Bronchial epithelial cell (primary cell): ENCODE measurements around the gene SFMBT1. TPM values are rescaled to one million over a fixed set of nuclear protein-coding genes. Genes with fewer than 3 reads are reported as not detected.

ENCODE experiments used
- DNase-seq: peaks from one replicate; pipeline ENCODE4 v3.0.0-alpha.2; 2010; ENCODE audit warnings: low read depth
- FAIRE-seq: peaks from 2 replicates; lab custom pipeline; 2011; peaks lifted over from hg19 to GRCh38; lab: Jason Lieb, UNC
- H3K27me3 ChIP-seq: 2 replicates; pipeline ENCODE4 v1.5.1; 2011; ENCODE audit warnings: low read length; ENCODE audit not compliant: control insufficient read depth, insufficient read depth
- H3K36me3 ChIP-seq: 2 replicates; pipeline ENCODE4 v1.5.1; 2011; ENCODE audit warnings: low read length; ENCODE audit not compliant: control insufficient read depth, insufficient read depth
- H3K4me3 ChIP-seq: 2 replicates; pipeline ENCODE4 v1.5.1; 2011; ENCODE audit warnings: mild to moderate bottlenecking, low read depth, low read length, control low read depth
- CTCF ChIP-seq: IDR thresholded peaks from 2 replicates; pipeline ENCODE4 v1.5.1; 2011; ENCODE audit warnings: mild to moderate bottlenecking, moderate library complexity, low read length, control low read depth, inconsistent platforms; ENCODE audit not compliant: insufficient read depth, severe bottlenecking
- total RNA-seq: library from RNA; depleted of rRNA; stranded (reverse); fragments of >200 nt; gene quantifications from 2 replicates; pipeline ENCODE4 v1.2.1, GENCODE V29; 2014

SFMBT1 gene
- total RNA-seq, 1 donor from 2014 or later: 7.6 TPM

GRCh38 chr3:53022647-53023046 lies 23.2 kb downstream of the SFMBT1 start:
- TF ChIP-seq CTCF: no peak
- no peak overlapping the region for H3K4me3 ChIP-seq
- FAIRE-seq: no peak

GRCh38 chr3:53016236-53016635 lies 29.6 kb downstream of the SFMBT1 start:
- Histone ChIP-seq H3K36me3 (no peaks in the 10 kb centered on the region), H3K4me3 (no peak overlapping the region), H3K27me3 (no peaks in the 10 kb centered on the region)
- no peak for TF ChIP-seq CTCF
- FAIRE-seq: no peak
- DNase-seq: no peak

More at GRCh38 chr3:53022647-53023046, 23.2 kb downstream of the SFMBT1 start:
- Histone ChIP-seq H3K36me3 (no peaks in the 10 kb centered on the region), H3K27me3 (no peaks in the 10 kb centered on the region)
- no peak for DNase-seq

GRCh38 chr3:53011324-53011723 lies 34.5 kb downstream of the SFMBT1 start:
- DNase-seq (no peak), FAIRE-seq (no peak)
- TF ChIP-seq CTCF: no peak

GRCh38 chr3:53009826-53010539 lies 35.9 kb downstream of the SFMBT1 start:
- FAIRE-seq: no peak
- no peak for DNase-seq
- Histone ChIP-seq H3K27me3 (no peaks in the 10 kb centered on the region), H3K36me3 (no peaks in the 10 kb centered on the region), H3K4me3 (no peak overlapping the region)
- no peak for TF ChIP-seq CTCF

More at GRCh38 chr3:53011324-53011723, 34.5 kb downstream of the SFMBT1 start:
- H3K4me3 ChIP-seq: no peak overlapping the region
- H3K36me3 ChIP-seq: no peaks in the 10 kb centered on the region
- no peaks in the 10 kb centered on the region for H3K27me3 ChIP-seq

DNA sequence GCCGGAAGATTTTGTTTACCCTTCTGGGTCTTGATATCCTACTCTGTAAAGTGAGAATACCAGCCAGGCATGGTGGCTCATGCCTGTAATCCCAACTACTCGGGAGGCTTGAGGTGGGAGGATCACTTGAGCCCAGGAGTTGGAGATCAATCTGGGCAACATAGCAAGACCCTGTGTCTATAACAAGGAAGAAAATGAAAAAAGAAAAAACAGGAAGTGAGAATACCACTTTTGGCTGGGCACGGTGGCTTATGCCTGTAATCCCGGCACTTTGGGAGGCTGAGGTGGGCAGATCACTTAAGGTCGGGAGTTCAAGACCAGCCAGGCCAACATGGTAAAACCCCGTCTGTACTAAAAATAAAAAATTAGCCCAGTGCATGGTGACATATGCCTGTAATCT lies 36.9 kb downstream of the SFMBT1 start:
- Histone ChIP-seq H3K4me3 (no peak overlapping the region), H3K36me3 (no peaks in the 10 kb centered on the region), H3K27me3 (no peaks in the 10 kb centered on the region)
- no peak for FAIRE-seq
- DNase-seq: no peak
- no peak for TF ChIP-seq CTCF
